Suprapubic skin (tissue), 3 donors: ENCODE data around the gene GBP6.

ENCODE experiments used
- EP300 ChIP-seq: sonication (generic); formaldehyde crosslinking; IDR thresholded peaks from one replicate; pipeline ENCODE4 v1.6.1; 2017; ENCODE audit warnings: antibody characterized with exemption
- TF ChIP-seq, protein P1 (sequence below), 2 donors: fragments of 200-600 bp in 1 of 2; fragments of 450-650 bp in 1 of 2; sonication (generic) in 1 of 2; IDR thresholded peaks; one replicate each; pipeline ENCODE4 v1.5.1; 2016 to 2019; ENCODE audit warnings: antibody characterized with exemption in 2 of 2, mild to moderate bottlenecking in 1 of 2, moderate library complexity in 1 of 2

- TF ChIP-seq EP300: no peak
- TF ChIP-seq, protein P1, sequence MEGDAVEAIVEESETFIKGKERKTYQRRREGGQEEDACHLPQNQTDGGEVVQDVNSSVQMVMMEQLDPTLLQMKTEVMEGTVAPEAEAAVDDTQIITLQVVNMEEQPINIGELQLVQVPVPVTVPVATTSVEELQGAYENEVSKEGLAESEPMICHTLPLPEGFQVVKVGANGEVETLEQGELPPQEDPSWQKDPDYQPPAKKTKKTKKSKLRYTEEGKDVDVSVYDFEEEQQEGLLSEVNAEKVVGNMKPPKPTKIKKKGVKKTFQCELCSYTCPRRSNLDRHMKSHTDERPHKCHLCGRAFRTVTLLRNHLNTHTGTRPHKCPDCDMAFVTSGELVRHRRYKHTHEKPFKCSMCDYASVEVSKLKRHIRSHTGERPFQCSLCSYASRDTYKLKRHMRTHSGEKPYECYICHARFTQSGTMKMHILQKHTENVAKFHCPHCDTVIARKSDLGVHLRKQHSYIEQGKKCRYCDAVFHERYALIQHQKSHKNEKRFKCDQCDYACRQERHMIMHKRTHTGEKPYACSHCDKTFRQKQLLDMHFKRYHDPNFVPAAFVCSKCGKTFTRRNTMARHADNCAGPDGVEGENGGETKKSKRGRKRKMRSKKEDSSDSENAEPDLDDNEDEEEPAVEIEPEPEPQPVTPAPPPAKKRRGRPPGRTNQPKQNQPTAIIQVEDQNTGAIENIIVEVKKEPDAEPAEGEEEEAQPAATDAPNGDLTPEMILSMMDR (IDR thresholded peaks at IDR 0.05): no peak
These were observed 11.4 kb upstream of the GBP6 start for GRCh38 chr1:89352421-89352820.
